HS-5 (cell line): Measurements from ENCODE around the gene NANOS3.
"Not testable (repeated sequence)": the region's sequence is repeated elsewhere in the genome, so short reads cannot be mapped to it uniquely, and the experiment has no call there.

Experiments used
- DNase-seq: peaks from one replicate; pipeline ENCODE4 v3.0.0-alpha.2; 2012; ENCODE audit warnings: low read depth

NANOS3 gene

GRCh38 chr19:13920940-13921747 lies 44.2 kb downstream of the NANOS3 start:
- DNase-seq = peak; percentile 18

GRCh38 chr19:13922118-13922517 lies 45.2 kb downstream of the NANOS3 start:
- DNase-seq = not testable (repeated sequence)

GRCh38 chr19:13923194-13923987 lies 46.5 kb downstream of the NANOS3 start:
- DNase-seq = no peak

- DNase-seq = no peak
Observed at GRCh38 chr19:13926010-13926409, 49.1 kb downstream of the NANOS3 start.

GRCh38 chr19:13926715-13927114 lies 49.8 kb downstream of the NANOS3 start:
- DNase-seq = no peak

GRCh38 chr19:13929340-13929739 lies 52.4 kb downstream of the NANOS3 start:
- DNase-seq = no peak

GRCh38 chr19:13929956-13930355 lies 53.0 kb downstream of the NANOS3 start:
- DNase-seq = no peak
